Dermis microvascular lymphatic vessel endothelial cell (primary cell): Measurements from ENCODE around the gene SDR42E1. TPM values are rescaled to one million over a fixed set of nuclear protein-coding genes. Genes with fewer than 3 reads are reported as not detected.
"Not testable (repeated sequence)": the region's sequence is repeated elsewhere in the genome, so short reads cannot be mapped to it uniquely, and the experiment has no call there.

Experiments
- DNase-seq, 2 donors: peaks; one replicate each; pipeline versions ENCODE4 v3.0.0 to v3.0.0-alpha.2; 2010; ENCODE audit warnings: low read depth in 2 of 2
- total RNA-seq: library from RNA; depleted of rRNA; stranded (reverse); fragments of >200 nt; gene quantifications from 2 replicates; pipeline ENCODE4 v1.2.1, GENCODE V29; 2014

SDR42E1 gene
- total RNA-seq, 1 donor from 2014 or later = 1.3 TPM

DNA sequence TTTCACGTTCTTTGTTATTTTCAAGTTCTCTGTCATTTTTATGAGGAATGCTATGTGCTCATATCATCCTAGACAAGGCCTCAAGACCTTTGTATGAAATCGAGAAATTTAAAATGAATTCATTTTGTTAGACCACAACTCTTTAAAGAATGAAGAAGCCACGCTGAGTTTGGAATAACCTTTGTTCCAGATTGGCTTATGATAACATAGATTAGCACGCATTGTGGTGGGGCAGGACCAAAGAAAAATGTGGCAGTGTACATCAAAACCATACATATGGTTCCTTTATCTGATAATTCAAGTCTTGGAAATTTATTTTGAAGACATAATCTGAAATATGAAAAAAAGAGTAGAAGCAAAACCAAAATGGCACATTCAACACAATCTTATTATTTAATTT, 26.0 kb upstream of the SDR42E1 start:
- no peak for DNase-seq

DNA sequence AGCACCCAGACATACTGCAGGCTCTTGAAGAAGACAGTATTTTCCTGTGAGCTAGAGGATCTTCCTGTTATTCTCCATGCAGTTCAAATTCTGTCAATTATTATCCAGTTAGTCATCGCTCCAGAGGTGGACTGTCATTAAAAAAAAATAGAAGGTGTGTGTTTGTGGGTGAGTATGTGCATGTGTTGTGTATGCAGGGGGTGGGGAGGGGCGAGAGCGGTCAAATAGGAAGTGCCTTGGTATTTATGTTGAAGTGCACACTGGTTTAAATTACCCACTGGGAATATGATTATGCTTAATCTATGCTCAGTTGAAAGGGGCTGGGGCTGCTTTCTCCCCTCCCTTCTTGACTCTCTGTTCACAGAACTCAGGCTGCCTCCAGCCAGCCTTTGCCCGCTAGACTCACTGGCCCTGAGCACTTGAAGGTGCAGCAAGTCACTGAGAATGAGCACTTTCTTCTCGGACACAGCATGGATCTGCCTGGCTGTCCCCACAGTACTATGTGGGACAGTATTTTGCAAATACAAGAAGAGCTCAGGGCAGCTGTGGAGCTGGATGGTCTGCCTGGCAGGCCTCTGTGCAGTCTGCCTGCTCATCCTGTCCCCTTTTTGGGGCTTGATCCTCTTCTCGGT, 23.8 kb upstream of the SDR42E1 start, which contains the start of gene HSD17B2:
HSD17B2 (plus strand) TSS at position 273 of the 632 bp plus-strand sequence; CDS start at position 445, 172 bp downstream.
- peak; percentile 78 to 79 for DNase-seq

DNA sequence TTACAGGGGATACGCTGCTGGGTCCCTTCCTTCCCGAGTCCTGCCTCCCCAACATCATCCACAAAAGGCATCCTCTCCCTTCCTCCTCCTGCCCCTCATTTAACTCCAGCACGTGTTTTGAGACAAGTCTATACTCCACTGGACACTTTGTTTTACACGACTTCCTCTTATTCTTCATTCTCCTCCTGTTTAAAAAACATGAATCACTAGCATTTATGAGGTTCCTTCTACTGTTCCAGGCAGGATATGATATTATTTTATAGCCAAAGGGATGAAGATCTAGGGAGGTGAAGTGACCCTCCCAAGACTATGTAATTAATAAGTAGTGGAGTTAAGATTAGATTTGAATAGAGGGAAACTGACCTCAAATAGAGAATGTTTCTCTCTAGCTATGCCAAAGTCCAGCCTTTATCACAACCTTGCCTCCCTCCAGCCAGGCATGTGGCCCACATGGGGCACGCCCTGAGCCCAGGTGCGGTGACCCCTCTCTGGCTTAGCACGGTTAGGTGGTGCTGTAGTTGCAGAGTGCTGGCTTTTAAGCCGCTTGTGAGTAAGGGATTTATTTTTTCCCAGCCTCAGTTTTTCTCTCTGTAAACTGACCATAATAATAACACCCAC, 22.5 kb upstream of the SDR42E1 start:
- peak in 1 of 2 donors; percentile 31 for DNase-seq

DNA sequence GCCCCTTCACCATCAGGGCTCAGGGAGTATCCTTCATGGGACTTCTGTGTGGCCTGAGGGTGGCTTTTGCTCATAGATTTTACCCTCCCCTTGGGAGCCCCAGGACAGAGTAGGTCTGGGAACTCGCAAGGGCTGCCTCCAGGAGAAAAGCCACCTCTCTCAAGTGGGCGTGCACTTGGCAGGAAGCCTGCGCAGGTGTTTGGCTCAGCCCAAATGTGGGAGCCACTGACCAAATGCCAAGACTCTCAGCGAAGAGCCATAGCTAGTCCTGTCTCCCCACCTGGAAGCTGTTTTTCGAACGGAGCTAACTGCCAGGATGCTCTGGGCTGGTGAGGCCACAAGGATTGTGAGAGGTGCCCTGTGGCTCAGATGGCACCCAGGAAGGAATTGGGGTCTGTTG, 21.7 kb upstream of the SDR42E1 start:
- no peak for DNase-seq

DNA sequence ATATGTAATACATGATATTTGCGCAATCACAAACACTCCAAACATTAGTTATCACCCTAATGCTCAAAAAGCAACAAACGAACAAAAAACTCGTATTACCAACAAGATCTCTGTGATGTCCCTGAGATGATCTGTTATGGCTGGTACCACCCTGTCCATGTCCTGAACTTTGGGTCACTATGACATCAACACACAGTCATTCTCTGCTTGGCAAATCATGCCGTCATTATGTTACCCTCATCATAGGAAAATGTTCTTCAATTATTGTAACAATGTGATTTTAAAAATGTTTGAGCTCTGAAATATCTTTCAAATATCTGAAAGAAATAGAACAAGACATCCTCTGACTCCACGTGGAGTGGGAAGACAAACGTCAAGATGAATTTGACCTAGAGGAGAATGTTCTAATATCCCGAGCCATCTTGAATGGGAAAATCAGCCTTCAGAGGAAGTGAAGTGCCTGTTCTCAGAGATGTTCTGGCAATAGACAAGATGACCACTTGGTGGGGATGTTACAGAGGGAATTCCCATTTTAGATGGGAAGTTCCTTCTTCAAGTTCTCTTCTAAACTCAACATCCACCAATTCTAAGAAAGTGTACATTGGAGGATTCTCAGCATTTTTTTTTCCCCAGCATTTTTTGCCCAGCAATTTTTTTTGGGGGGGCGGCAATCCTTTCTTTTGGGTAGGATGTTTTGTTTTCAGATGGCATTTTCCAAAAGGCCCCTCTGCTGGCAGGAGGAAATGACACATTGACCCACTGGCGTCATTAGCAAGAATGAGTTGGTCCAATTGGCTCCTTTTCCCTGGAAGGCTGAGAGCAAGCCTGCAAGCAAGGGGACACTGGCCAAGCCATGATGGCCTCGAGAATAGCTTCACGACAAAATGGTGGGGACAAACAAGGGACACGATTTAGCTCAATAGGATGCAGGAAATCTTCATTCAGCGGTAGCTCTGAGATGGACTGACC, 20.1 kb upstream of the SDR42E1 start:
- peak in 1 of 2 donors; percentile 72 for DNase-seq

DNA sequence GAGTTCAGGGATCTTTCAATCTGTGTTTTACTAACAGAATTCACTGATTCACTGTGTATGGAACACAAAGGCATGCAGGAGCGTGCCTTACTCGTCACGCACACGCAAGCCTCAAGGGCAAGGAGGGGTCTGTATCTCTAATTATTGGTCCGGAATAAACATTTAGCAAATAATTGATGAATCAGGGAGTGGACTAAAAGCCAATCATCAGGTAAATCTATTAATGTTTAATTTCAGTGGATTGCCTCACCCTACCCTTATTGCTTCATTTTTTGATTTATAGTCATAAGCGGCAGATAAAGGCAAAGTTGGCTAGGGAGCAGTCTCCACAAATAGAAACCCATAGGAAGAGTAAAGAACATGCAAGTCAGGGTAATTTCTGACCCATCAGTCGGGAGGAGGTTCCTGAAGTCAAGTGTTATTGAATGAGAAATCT, 16.4 kb upstream of the SDR42E1 start:
- no peak for DNase-seq

DNA sequence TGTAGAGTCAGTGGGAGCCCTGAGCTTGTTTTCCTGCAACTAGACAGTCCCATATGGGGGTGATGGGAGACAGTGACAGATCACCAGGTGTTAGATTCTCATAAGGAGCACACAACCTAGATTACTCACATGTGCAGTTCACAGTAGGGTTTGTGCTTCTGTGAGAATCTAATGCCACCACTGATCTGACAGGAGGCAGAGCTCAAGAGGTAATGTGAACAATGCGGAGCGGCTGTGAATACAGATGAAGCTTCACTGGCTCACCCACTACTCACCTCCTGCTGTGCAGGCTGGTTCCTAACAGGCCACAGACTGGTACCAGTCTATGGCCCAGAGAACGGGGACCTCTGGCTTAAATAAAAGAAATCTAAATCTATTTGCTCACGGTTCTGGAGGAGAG, 13.6 kb upstream of the SDR42E1 start:
- no peak for DNase-seq

DNA sequence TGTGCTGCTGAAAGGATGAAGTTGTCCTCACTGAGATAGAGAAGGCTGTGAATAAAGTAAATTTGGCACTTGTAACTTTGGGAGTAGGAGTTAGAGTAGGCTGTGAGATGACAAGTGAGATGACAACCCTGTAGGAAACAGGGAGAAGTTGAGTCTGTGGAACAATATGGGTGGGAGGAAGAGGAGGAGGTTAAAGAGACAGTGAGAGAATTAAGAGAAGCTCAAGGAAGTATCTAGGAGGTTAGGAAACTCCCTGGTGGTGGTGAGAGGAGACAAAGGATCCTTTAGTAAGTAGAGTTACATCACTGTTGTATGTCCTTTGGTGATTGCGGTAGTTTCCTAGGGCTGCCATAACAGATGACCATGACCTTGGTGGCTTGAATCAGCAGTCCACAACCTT, 13.0 kb upstream of the SDR42E1 start:
- no peak for DNase-seq

DNA sequence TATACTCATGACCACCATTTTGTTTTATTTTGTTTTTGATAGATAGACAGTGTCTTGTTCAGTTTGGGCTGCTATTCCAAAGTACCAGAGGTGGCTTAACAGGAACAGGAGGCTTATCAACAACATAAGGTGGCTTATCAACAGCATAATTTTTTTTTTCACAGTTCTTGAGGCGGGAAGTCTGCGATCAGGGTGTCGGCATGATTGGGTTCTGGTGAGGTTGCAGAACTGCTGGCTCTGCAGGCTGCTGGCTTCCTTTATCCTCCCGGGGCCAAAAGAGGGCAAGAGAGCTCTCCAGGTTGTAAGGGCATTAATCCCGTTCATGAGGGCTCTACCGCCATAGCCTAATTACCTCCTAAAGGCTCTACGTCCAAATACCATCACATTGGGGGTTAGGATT, 11.9 kb upstream of the SDR42E1 start:
- DNase-seq = no peak

DNA sequence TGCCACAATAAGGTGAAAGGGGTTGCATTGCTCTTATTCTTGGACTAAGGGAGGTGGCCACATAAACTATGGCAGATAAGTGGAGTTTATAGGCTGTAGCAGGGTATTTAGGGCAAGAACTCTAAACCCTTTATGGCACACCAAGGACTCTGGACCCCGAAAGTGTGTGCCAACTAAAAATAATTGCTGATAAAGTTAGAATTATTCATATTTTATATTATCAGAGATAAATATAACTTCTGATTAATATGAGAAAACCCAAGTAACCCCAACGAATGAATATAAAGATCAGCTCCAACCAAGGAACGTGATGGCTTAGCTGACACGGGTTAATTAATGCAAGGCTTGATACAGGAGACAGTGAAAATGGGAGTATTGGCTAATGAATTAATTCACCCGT, 8.8 kb upstream of the SDR42E1 start:
- no peak for DNase-seq

DNA sequence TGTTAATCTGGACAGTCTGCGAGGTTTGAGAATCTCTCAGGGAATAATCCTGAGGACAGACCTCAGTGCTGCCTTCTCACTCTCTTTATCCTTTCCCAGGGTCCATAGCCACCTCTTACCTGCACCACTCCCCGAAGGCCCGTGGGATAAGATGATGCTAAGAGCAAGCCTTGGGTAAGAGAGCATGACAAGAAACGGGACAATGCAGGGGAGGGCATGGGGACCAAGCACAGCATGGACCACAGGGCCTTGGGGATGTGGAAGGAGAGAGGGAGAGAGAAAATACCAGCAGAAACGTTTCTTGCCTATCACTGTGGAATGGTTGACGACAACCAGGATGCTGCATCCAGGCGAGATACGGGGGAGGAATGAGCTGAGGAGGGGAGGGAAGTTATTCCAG, 8.3 kb upstream of the SDR42E1 start:
- DNase-seq = no peak

DNA sequence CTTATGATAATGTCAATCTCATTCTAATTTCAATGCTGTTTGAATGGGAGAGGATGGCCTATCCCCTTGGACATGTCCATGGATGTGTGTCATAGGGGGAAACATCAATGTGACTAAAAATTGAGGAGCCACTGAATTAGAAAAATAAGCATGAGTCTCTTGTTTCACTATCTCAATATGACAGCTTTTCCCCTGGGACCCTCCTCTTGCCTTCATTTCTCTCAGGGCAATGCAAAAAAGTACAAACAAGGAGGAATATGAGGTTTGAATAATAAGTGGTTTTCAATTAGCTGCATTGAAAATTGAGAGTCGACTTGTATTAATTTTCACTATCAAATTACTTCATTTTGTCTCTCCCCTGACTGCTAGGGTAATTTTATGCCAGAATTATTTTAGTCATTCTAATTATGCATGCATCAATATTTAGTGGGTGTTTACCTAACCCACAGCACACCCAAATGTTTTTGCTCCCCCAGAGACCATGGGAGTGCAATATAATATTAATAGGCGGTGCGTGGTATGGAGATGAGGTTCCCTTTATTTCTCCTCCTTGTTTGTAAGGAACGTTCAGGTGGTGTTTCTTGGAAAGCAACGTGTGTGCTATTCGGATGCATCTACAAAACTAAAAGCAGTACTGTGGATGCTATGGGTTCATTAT, 6.8 kb upstream of the SDR42E1 start:
- no peak for DNase-seq

DNA sequence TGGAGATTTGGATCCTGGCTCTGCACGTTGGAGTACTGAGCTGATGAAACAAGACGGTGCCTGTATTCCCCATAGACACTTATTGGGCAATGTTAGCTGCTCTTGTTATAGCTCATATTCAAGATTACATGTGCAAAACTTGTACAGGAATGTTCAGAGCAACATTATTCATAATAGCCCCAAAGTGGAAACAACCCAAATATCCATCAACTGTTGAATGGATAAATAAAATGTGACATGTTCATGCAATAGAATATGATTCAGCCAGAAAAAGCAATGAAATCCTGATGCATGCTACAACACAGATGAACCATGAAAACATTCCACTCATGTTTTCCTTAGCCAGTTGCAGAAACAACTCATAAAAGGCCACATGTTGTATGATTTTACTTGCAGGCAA, 5.7 kb upstream of the SDR42E1 start:
- no peak for DNase-seq

DNA sequence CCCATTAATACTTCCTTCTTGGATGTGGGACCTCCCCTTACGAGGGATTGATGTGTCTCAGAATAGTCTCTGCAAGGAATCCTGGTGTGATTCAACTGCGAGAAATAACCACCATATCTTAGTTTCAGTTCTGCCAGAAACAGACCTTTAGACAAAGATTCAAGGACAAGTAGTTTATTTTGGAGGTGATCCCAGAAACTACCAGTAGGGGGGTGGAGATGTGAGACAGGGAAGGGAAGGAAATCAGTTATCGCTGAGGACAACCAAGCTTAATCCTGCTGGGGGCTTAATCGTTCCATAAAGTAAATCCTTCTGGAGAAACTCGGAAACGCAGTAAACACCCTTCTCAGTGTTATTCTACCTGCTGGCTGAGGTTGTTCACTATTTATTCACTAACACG, 5.0 kb upstream of the SDR42E1 start:
- DNase-seq = peak in 1 of 2 donors; percentile 73

DNA sequence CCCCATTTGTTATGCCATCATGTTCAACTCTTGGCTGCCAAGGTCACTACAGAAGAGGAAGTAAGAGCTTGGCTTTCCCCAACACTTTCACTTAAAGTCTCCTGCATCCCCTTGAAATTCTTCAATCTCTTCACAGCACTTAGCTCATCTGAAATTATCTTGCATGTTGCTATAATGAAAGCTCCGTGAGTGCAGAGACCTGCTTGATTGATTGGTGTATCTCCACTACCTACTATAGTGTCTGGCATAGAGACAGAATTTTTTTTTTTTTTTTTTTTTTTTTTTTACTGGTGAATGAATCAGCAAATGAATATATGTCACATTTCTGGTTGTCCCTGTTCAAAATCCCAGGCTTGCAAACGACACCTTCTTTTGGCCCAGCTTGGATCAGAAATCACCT, 1.9 kb upstream of the SDR42E1 start:
- no peak for DNase-seq

DNA sequence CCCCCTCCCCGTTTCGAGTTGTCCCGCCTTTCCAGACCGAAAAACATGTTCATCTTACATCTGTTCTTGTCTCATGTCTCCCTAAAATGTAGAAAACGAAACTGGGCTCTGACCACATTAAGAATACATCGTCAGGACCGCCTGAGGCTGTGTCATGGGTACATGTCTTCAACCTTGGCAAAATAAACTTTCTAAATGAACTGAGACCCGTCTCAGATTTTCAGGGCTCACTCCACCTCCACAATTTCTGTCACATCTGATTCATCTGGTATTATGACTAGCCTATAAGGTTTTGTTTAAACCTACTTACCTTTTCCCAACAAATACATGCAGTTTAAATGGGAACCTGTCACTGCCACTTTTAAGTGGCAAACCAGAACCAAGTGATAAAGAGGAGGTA, 621 bp downstream of the SDR42E1 start:
- no peak for DNase-seq

DNA sequence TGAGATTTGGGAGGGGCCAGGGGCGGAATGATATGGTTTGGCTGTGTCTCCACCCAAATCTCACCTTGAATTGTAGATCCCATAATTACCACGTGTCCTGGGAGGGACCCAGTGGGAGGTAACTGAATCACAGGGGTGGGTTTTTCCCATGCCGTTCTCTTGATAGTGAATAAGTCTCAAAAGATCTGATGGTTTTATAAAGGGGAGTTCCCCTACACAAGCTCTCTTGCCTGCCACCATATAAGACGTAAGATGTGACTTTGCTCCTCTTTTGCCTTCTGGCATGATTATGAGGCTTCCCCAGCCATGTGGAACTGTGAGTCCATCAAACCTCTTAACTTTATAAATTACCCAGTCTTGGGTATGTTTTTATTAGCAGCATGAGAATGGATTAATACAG, 1.5 kb downstream of the SDR42E1 start:
- DNase-seq = not testable (repeated sequence)

DNA sequence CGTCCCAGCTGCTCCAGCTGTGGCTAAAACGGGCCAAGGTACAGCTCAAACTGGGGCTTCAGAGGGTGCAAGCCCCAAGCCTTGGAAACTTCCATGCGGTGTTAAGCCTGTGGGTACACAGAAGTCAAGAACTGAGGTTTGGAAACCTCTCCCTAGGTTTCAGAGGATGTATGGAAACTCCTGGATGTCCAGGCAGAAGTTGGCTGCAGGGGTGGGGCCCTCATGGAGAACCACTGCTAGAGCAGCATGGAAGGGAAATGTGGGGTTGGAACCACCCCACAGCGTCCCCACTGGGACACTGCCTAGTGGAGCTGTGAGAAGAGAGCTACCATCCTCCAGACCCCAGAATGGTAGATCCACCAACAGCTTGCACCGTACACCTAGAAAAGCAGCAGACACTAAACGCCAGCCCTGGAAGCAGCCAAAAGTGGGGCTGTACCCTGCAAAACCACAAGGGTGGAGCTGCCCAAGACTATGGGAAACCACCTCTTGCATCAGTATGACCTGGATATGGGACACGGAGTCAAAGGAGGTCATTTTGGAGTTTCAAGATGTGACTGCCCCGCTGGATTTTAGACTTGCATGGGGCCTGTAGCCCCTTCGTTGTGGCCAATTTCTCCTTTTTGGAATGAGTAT, 2.2 kb downstream of the SDR42E1 start:
- DNase-seq = no peak

DNA sequence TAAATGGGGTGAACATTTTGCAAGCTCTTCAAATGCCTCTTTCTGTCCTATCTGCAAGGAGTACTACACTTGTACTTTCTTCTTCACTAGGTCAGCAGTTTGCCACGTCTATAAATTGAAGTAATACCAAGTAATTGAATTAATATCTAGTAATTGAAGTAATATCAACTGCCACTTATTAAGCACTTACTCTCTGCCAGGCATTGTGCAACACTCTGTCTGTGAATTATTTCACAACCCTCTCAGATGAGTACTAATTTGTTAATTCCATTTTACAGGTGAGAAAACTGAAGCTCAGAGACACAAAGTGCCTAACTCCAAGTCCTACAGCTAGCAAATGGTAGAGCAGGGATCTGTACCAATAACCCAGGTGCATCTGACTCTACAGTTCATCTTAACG, 4.1 kb downstream of the SDR42E1 start:
- no peak for DNase-seq

DNA sequence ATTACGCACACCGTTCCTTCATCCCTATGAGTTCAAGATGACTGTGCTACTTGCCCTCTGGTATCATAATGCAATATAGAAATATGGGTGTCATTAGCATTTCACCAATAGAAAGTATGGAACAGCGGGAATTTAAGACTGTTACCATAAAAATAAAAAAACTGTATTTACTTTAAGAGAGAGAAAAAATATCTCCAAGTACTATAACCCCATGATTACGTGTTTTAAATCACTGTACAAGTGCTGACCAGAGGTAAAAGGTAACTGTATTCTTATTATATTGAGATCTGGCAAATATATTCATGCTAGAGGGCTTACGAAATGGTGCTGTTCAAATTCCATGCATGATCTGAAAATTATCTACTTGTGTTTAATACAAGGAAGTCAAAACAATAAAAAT, 5.2 kb downstream of the SDR42E1 start:
- no peak for DNase-seq
